CD4-positive, CD25-positive, alpha-beta regulatory T cell (primary cell): ENCODE measurements around the gene FAAH. TPM values are rescaled to one million over a fixed set of nuclear protein-coding genes. Genes with fewer than 3 reads are reported as not detected.

Experiments
- polyA plus RNA-seq, 4 donors: library from polyadenylated mRNA; unstranded; fragments of 300-500 nt; fragmentation: Illumina TruSeq; gene quantifications; one replicate each; pipeline ENCODE4 v1.2.3, GENCODE V29; 2021
- total RNA-seq: library from RNA; stranded (reverse); gene quantifications from one replicate; pipeline ENCODE4 v1.2.3, GENCODE V29; 2022

The FAAH gene
- total and polyA plus RNA-seq, 5 donors from 2014 or later = 0.86 to 7.3 (median 1.7) TPM

Other genes with a start within 250 kb of the FAAH start
- not detected for gene TSPAN1, start 219.2 kb upstream of the FAAH start, total RNA-seq
- not detected for gene TSPAN1, start 219.2 kb upstream of the FAAH start, polyA plus RNA-seq
- gene P3R3URF, start 217.8 kb upstream of the FAAH start, total RNA-seq = not detected
- not detected for gene P3R3URF, start 217.8 kb upstream of the FAAH start, polyA plus RNA-seq
- 32.5 TPM for gene POMGNT1, start 195.9 kb upstream of the FAAH start, total RNA-seq
- gene POMGNT1, start 195.9 kb upstream of the FAAH start, polyA plus RNA-seq = 10 to 100 TPM; 28.9 to 35.8 (median 32.5) TPM
- gene LURAP1, start 191.0 kb upstream of the FAAH start, total RNA-seq = not detected
- not detected for gene LURAP1, start 191.0 kb upstream of the FAAH start, polyA plus RNA-seq
- 0.67 TPM for gene RAD54L, start 146.6 kb upstream of the FAAH start, total RNA-seq
- 1 to 10 TPM in 1 of 4 donors, under 1 TPM in 2, not detected in 1; 0.13 to 1.7 (median 0.16) TPM for gene RAD54L, start 146.6 kb upstream of the FAAH start, polyA plus RNA-seq
- 35.0 TPM for gene LRRC41, start 90.7 kb upstream of the FAAH start, total RNA-seq
- 10 to 100 TPM; 45.8 to 51.3 (median 50.7) TPM for gene LRRC41, start 90.7 kb upstream of the FAAH start, polyA plus RNA-seq
- 120 TPM for gene UQCRH, start 90.6 kb upstream of the FAAH start, total RNA-seq
- gene UQCRH, start 90.6 kb upstream of the FAAH start, polyA plus RNA-seq = 100 to 1,000 TPM; 299 to 357 (median 342) TPM
- 33.4 TPM for gene NSUN4, start 53.5 kb upstream of the FAAH start, total RNA-seq
- 10 to 100 TPM; 10.8 to 19.6 (median 15.7) TPM for gene NSUN4, start 53.5 kb upstream of the FAAH start, polyA plus RNA-seq
- gene DMBX1, start 95.5 kb downstream of the FAAH start, total RNA-seq = not detected
- not detected for gene DMBX1, start 95.5 kb downstream of the FAAH start, polyA plus RNA-seq
- not detected for gene KNCN, start 157.3 kb downstream of the FAAH start, total RNA-seq
- not detected for gene KNCN, start 157.3 kb downstream of the FAAH start, polyA plus RNA-seq
- 45.0 TPM for gene MKNK1, start 210.0 kb downstream of the FAAH start, total RNA-seq
- gene MKNK1, start 210.0 kb downstream of the FAAH start, polyA plus RNA-seq = 10 to 100 TPM; 15.8 to 17.2 (median 16.7) TPM
- 13.6 TPM for gene MOB3C, start 222.5 kb downstream of the FAAH start, total RNA-seq
- gene MOB3C, start 222.5 kb downstream of the FAAH start, polyA plus RNA-seq = 10 to 100 TPM in 2 of 4 donors, 1 to 10 TPM in 2; 6.4 to 16.0 (median 10.0) TPM